T-helper 2 cell treated with Interferon-gamma antibody and Interleukin-4, amounts not matched to agents 5 μg/mL and 100 μg/mL, for 36 hours (primary cell): ENCODE data around the gene ARID4A.
"Not testable (repeated sequence)": the region's sequence is repeated elsewhere in the genome, so short reads cannot be mapped to it uniquely, and the experiment has no call there.

Experiments used
- DNase-seq: peaks from one replicate; pipeline ENCODE4 v3.0.0; 2021; ENCODE audit warnings: low spot score
- H3K27ac Mint-ChIP-seq: one replicate; pipeline ENCODE4 v1.8.0; 2021; ENCODE audit warnings: mild to moderate bottlenecking, mixed read lengths
- H3K27me3 Mint-ChIP-seq: one replicate; pipeline ENCODE4 v1.8.0; 2021; ENCODE audit warnings: low read depth, mixed read lengths
- H3K36me3 Mint-ChIP-seq: one replicate; pipeline ENCODE4 v1.8.0; 2021; ENCODE audit warnings: low read depth, mixed read lengths
- H3K4me1 Mint-ChIP-seq: one replicate; pipeline ENCODE4 v1.8.0; 2021; ENCODE audit warnings: low read depth, mixed read lengths
- H3K4me3 Mint-ChIP-seq: one replicate; pipeline ENCODE4 v1.8.0; 2022; ENCODE audit warnings: mild to moderate bottlenecking, moderate library complexity, mixed read lengths
- H3K9me3 Mint-ChIP-seq: one replicate; pipeline ENCODE4 v1.8.0; 2021; ENCODE audit warnings: mixed read lengths

Gene ARID4A

GRCh38 chr14:58298477-58299400 lies at the start of gene ARID4A:
Gene ARID4A (plus strand): TSS chr14:58298555. CDS start chr14:58299855, 1,300 bp downstream.
- peaks cover 12% of the 10 kb centered on the region for H3K4me1 Mint-ChIP-seq
- H3K4me3 Mint-ChIP-seq = peak within 1 kb of the TSS; percentile 98
- peaks cover 49% of the 10 kb centered on the region for H3K36me3 Mint-ChIP-seq
- no peaks in the 10 kb centered on the region for H3K27me3 Mint-ChIP-seq
- H3K9me3 Mint-ChIP-seq = no peaks in the 10 kb centered on the region
- H3K27ac Mint-ChIP-seq = no peak within 1 kb of the TSS
- DNase-seq = peak; percentile 90

GRCh38 chr14:58249611-58250010 lies 48.7 kb upstream of the ARID4A start:
- Mint-ChIP-seq H3K27ac (no peak overlapping the region), H3K27me3 (no peaks in the 10 kb centered on the region), H3K9me3 (no peaks in the 10 kb centered on the region), H3K36me3 (peaks cover 40% of the 10 kb centered on the region), H3K4me1 (peaks cover 28% of the 10 kb centered on the region), H3K4me3 (no peak overlapping the region)
- no peak for DNase-seq

- Mint-ChIP-seq H3K36me3 (peaks cover 45% of the 10 kb centered on the region), H3K27ac (no peak overlapping the region), H3K4me1 (peaks cover 2% of the 10 kb centered on the region), H3K9me3 (no peaks in the 10 kb centered on the region), H3K4me3 (no peak overlapping the region), H3K27me3 (no peaks in the 10 kb centered on the region)
- no peak for DNase-seq
Observed at GRCh38 chr14:58258156-58258555, 40.2 kb upstream of the ARID4A start.

GRCh38 chr14:58262005-58262404 lies 36.4 kb upstream of the ARID4A start:
- not testable (repeated sequence) for H3K9me3 Mint-ChIP-seq, H3K4me3 Mint-ChIP-seq, DNase-seq, H3K27ac Mint-ChIP-seq, H3K4me1 Mint-ChIP-seq, H3K27me3 Mint-ChIP-seq
- peaks cover 62% of the 10 kb centered on the region for H3K36me3 Mint-ChIP-seq

GRCh38 chr14:58265401-58265800 lies 33.0 kb upstream of the ARID4A start:
- Mint-ChIP-seq H3K4me3 (no peak overlapping the region), H3K9me3 (no peaks in the 10 kb centered on the region), H3K27me3 (no peaks in the 10 kb centered on the region), H3K27ac (no peak overlapping the region), H3K36me3 (peaks cover 64% of the 10 kb centered on the region), H3K4me1 (peaks cover 6% of the 10 kb centered on the region)
- no peak for DNase-seq

- H3K27ac Mint-ChIP-seq = no peak overlapping the region
- no peak overlapping the region for H3K4me3 Mint-ChIP-seq
- H3K4me1 Mint-ChIP-seq = peaks cover 24% of the 10 kb centered on the region
- no peak for DNase-seq
- no peaks in the 10 kb centered on the region for H3K27me3 Mint-ChIP-seq
- no peaks in the 10 kb centered on the region for H3K9me3 Mint-ChIP-seq
- peaks cover 73% of the 10 kb centered on the region for H3K36me3 Mint-ChIP-seq
Observed at GRCh38 chr14:58270628-58271027, 27.7 kb upstream of the ARID4A start.

GRCh38 chr14:58272588-58273372 lies 25.6 kb upstream of the ARID4A start:
- peaks cover 37% of the 10 kb centered on the region for H3K4me1 Mint-ChIP-seq
- DNase-seq = no peak
- no peaks in the 10 kb centered on the region for H3K9me3 Mint-ChIP-seq
- no peak overlapping the region for H3K27ac Mint-ChIP-seq
- peaks cover 70% of the 10 kb centered on the region for H3K36me3 Mint-ChIP-seq
- H3K27me3 Mint-ChIP-seq = no peaks in the 10 kb centered on the region
- no peak overlapping the region for H3K4me3 Mint-ChIP-seq

- H3K4me3 Mint-ChIP-seq = peak overlapping the region; percentile 69
- DNase-seq = no peak
- H3K27me3 Mint-ChIP-seq = no peaks in the 10 kb centered on the region
- H3K36me3 Mint-ChIP-seq = peaks cover 74% of the 10 kb centered on the region
- H3K4me1 Mint-ChIP-seq = peaks cover 36% of the 10 kb centered on the region
- H3K9me3 Mint-ChIP-seq = no peaks in the 10 kb centered on the region
- H3K27ac Mint-ChIP-seq = peak overlapping the region; percentile 89
Observed at GRCh38 chr14:58274881-58275280, 23.5 kb upstream of the ARID4A start.

- H3K4me1 Mint-ChIP-seq = peaks cover 37% of the 10 kb centered on the region
- H3K36me3 Mint-ChIP-seq = peaks cover 71% of the 10 kb centered on the region
- peak overlapping the region; percentile 69 for H3K4me3 Mint-ChIP-seq
- peak overlapping the region; percentile 89 for H3K27ac Mint-ChIP-seq
- no peaks in the 10 kb centered on the region for H3K27me3 Mint-ChIP-seq
- no peak for DNase-seq
- H3K9me3 Mint-ChIP-seq = no peaks in the 10 kb centered on the region
Observed at GRCh38 chr14:58275527-58276190, 22.7 kb upstream of the ARID4A start.

- Mint-ChIP-seq H3K27me3 (no peaks in the 10 kb centered on the region), H3K27ac (peak overlapping the region; percentile 11), H3K4me3 (no peak overlapping the region), H3K4me1 (peaks cover 39% of the 10 kb centered on the region), H3K36me3 (peaks cover 72% of the 10 kb centered on the region), H3K9me3 (no peaks in the 10 kb centered on the region)
- DNase-seq = no peak
Observed at GRCh38 chr14:58276208-58276607, 22.1 kb upstream of the ARID4A start.

- Mint-ChIP-seq H3K27ac (no peak overlapping the region), H3K9me3 (no peaks in the 10 kb centered on the region), H3K4me1 (peaks cover 56% of the 10 kb centered on the region), H3K4me3 (no peak overlapping the region), H3K27me3 (no peaks in the 10 kb centered on the region), H3K36me3 (peaks cover 73% of the 10 kb centered on the region)
- no peak for DNase-seq
Observed at GRCh38 chr14:58278177-58278576, 20.2 kb upstream of the ARID4A start.

- Mint-ChIP-seq H3K27ac (peak overlapping the region; percentile 90), H3K36me3 (peaks cover 75% of the 10 kb centered on the region), H3K9me3 (no peaks in the 10 kb centered on the region), H3K27me3 (no peaks in the 10 kb centered on the region), H3K4me1 (peaks cover 49% of the 10 kb centered on the region), H3K4me3 (peak overlapping the region; percentile 67)
- peak; percentile 36 for DNase-seq
Observed at GRCh38 chr14:58280954-58281787, 17.2 kb upstream of the ARID4A start.

- H3K27ac Mint-ChIP-seq = peak overlapping the region; percentile 90
- H3K4me1 Mint-ChIP-seq = peaks cover 43% of the 10 kb centered on the region
- DNase-seq = no peak
- peaks cover 74% of the 10 kb centered on the region for H3K36me3 Mint-ChIP-seq
- H3K27me3 Mint-ChIP-seq = no peaks in the 10 kb centered on the region
- H3K9me3 Mint-ChIP-seq = no peaks in the 10 kb centered on the region
- peak overlapping the region; percentile 67 for H3K4me3 Mint-ChIP-seq
Observed at GRCh38 chr14:58281969-58282368, 16.4 kb upstream of the ARID4A start.
